SU-DHL-6 (cell line): ENCODE results near the gene EYS.

ENCODE experiments used
- EZH2phosphoT487 ChIP-seq: fragments of 200-600 bp; sonication (generic), shearing (Covaris generic); conservative IDR thresholded peaks from 2 replicates; pipeline ENCODE4 v1.6.1; 2018; ENCODE audit warnings: mild to moderate bottlenecking, antibody characterized with exemption, low read length, moderate library complexity, mixed read lengths
- TF ChIP-seq, protein P1 (sequence below): fragments of 200-600 bp; sonication (generic); IDR thresholded peaks from one replicate; pipeline ENCODE4 v1.5.1; 2017; ENCODE audit warnings: antibody characterized with exemption, mild to moderate bottlenecking, low read length, moderate library complexity; ENCODE audit not compliant: insufficient read depth, poor library complexity, severe bottlenecking

DNA sequence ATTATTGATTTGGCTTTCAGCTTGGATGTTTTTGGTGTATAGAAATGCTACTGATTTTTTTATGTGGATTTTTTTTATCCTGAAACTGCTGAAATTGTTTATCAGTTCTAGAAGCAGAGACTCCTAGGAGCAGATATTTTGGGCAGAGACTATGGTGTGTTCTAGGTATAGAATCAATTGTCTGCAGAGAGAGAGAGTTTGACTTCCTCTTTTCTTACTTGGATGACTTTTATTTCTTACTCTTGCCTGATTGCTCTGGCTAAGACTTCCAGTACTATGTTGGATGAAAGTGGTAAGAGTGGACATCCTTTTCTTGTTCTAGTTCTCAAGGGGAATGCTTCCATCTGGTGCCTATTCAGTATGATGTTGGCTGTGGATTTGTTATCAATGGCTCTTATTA lies 1700.8 kb downstream of the EYS start:
- TF ChIP-seq, protein P1, sequence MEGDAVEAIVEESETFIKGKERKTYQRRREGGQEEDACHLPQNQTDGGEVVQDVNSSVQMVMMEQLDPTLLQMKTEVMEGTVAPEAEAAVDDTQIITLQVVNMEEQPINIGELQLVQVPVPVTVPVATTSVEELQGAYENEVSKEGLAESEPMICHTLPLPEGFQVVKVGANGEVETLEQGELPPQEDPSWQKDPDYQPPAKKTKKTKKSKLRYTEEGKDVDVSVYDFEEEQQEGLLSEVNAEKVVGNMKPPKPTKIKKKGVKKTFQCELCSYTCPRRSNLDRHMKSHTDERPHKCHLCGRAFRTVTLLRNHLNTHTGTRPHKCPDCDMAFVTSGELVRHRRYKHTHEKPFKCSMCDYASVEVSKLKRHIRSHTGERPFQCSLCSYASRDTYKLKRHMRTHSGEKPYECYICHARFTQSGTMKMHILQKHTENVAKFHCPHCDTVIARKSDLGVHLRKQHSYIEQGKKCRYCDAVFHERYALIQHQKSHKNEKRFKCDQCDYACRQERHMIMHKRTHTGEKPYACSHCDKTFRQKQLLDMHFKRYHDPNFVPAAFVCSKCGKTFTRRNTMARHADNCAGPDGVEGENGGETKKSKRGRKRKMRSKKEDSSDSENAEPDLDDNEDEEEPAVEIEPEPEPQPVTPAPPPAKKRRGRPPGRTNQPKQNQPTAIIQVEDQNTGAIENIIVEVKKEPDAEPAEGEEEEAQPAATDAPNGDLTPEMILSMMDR = no peak
- TF ChIP-seq EZH2phosphoT487 = no peak
